ENCODE results near the gene ZZZ3.
A peak's percentile ranks its signal among the peaks of the same experiment; 100 is the strongest.

The ZZZ3 gene

DNA sequence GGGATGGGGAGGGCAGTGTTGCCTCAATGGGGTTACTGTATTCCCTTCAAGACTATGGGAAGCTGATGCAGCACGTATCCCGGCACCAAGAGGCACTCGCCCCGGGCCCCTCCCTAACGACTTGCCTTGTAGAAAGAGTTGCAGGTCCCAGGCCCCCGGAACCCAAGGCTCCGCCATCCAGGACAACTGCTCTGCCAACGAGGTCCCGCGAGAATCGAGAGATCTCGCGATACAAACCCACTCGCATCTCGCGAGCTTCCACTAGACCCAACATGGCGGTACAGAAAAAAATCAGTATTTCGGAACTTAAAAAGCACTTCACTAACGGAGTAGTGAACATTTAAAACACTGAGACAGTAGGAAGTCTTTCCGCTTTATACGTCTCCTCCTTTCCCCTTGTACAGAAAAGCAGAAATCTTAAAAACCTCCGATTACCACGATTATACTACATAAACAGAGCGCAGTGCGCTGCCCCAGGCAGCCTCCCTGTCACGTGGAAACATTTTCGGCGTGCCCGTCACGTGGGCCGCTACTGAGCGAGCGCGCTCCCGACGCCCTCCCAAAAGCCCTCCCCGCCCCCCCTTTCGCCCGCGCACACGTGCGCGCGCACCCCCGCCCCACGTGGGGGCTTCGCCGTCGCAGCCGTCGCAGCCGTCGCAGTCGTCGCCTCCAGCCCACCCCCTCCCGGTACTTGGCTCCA is at the start of gene ZZZ3:
Gene ZZZ3, minus strand, starts transcription at position 199 of the 700 bp plus-strand sequence. CDS start 49,304 bp downstream, outside the sequence.
- H3K4me1 ChIP-seq, result peaks cover 0 to 44% (median 28%) of the 10 kb centered on the region in 4 donors
- peak within 1 kb of the TSS; percentile 65 to 77 for H3K4me3 ChIP-seq
- no peaks in the 10 kb centered on the region for H3K36me3 ChIP-seq
- intact Hi-C loops (cut with DNase I; ENCODE audit: low total_unique reads), result no loop called here
- TF ChIP-seq CTCF (IDR thresholded peaks at IDR 0.05), result no peak
- no peaks in the 10 kb centered on the region for H3K27me3 ChIP-seq
- peak; percentile 92 to 95 for DNase-seq
- no peaks in the 10 kb centered on the region for H3K9me3 ChIP-seq
- H3K27ac ChIP-seq, result peak within 1 kb of the TSS; percentile 88 to 90

DNA sequence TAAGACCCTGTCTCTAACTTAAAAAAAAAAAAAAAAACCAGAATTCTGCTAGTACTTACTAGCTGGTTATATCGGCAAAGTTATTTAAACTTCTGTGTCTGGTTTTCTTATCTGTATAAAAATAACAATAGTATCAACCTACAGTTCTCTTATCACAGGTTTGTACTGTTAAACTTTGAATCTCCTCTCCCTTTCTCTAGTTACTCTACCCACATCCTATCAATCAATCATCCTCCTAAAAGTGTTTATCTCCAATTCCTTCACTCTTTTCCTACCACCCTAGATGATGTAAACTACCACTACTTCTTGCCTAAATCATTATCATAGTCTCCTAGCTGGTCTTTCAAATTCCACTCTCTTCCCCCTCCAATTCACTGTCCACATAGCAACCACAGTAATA is 49.6 kb upstream of the ZZZ3 start:
- Histone ChIP-seq H3K4me1 (no peaks in the 10 kb centered on the region), H3K36me3 (peaks cover 30 to 41% (median 35%) of the 10 kb centered on the region in 3 donors), H3K27ac (no peak overlapping the region), H3K4me3 (no peak overlapping the region), H3K27me3 (no peaks in the 10 kb centered on the region), H3K9me3 (no peaks in the 10 kb centered on the region)
- intact Hi-C loops (cut with DNase I; ENCODE audit: low total_unique reads), result no loop called here
- DNase-seq, result no peak
- no peak for TF ChIP-seq CTCF (IDR thresholded peaks at IDR 0.05)

GRCh38 chr1:77725706-77726105 is 43.2 kb upstream of the ZZZ3 start:
- no peak for DNase-seq
- Histone ChIP-seq H3K27ac (no peak overlapping the region), H3K27me3 (no peaks in the 10 kb centered on the region), H3K9me3 (no peaks in the 10 kb centered on the region), H3K4me1 (no peaks in the 10 kb centered on the region), H3K36me3 (peaks cover 81 to 95% (median 82%) of the 10 kb centered on the region in 3 donors), H3K4me3 (no peak overlapping the region)
- intact Hi-C loops (cut with DNase I; ENCODE audit: low total_unique reads), result no loop called here
- no peak for TF ChIP-seq CTCF (IDR thresholded peaks at IDR 0.05)

DNA sequence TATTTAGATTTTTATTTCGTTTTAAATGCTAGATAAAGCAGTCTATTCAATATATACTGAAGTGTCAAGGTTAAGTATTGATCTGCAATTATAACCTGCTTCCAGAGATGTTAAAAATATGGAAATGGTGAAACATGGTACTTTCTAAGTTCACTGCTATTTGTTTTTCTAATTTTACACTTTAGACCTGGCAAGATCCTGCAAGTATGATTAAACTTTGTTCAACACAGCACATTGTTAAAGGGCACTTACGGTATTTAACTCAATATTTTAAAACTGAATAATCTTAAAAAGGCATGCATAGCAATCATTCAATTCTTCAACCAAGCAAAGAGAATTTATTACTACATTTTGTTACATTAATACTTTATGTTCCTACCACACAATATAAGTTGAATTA is 35.7 kb upstream of the ZZZ3 start:
- peaks cover 73 to 85% (median 82%) of the 10 kb centered on the region in 3 donors for H3K36me3 ChIP-seq
- no peak for TF ChIP-seq CTCF (IDR thresholded peaks at IDR 0.05)
- no peaks in the 10 kb centered on the region for H3K9me3 ChIP-seq
- H3K27me3 ChIP-seq, result no peaks in the 10 kb centered on the region
- no peak for DNase-seq
- H3K27ac ChIP-seq, result no peak overlapping the region
- intact Hi-C loops (cut with DNase I; ENCODE audit: low total_unique reads), result no loop called here
- no peak overlapping the region for H3K4me3 ChIP-seq
- no peaks in the 10 kb centered on the region for H3K4me1 ChIP-seq

DNA sequence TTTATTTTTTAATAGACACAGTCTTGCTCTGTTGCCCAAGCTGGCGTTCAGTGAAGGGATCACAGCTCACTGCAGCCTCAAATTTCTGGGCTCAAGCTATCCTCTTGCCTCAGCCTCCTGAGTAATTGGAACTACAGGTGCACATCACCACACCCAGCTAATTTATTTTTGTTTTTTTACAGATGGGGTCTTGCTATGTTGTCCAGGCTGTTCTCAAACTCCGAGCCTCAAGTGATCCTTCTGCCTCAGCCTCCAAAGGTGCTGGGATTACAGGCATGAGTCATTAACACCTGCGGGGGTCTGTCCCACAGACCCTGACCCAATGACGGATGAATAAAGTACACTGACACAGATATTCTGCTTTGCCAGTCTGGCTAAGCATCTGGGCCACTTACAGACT is 33.6 kb upstream of the ZZZ3 start:
- no peak for DNase-seq
- Histone ChIP-seq H3K36me3 (peaks cover 71 to 85% (median 82%) of the 10 kb centered on the region in 3 donors), H3K27ac (no peak overlapping the region), H3K9me3 (no peaks in the 10 kb centered on the region), H3K27me3 (no peaks in the 10 kb centered on the region), H3K4me3 (no peak overlapping the region), H3K4me1 (no peaks in the 10 kb centered on the region)
- no peak for TF ChIP-seq CTCF (IDR thresholded peaks at IDR 0.05)
- intact Hi-C loops (cut with DNase I; ENCODE audit: low total_unique reads), result no loop called here

Data from tibial artery (tissue), 4 donors.